Motor neuron (in vitro differentiated cells): ENCODE results near the gene PNMA8C. TPM values are rescaled to one million over a fixed set of nuclear protein-coding genes. Genes with fewer than 3 reads are reported as not detected.

Source experiments
- ATAC-seq, 8 experiments: fragments of 200-7000 bp; cut with Tn5 transposase; replicated peaks in 6 of 8; 2 replicates each; pipeline ENCODE4 v1.8.0; 2021; ENCODE audit warnings: mild to moderate bottlenecking in 8 of 8, moderate library complexity in 8 of 8
- H3K27ac ChIP-seq, 2 donors: fragments of 250-450 bp; sonication (Bioruptor Pico); 2 replicates each; pipeline ENCODE4 v1.9.0; 2021; ENCODE audit warnings: antibody characterized with exemption in 2 of 2, mild to moderate bottlenecking in 2 of 2, moderate library complexity in 1 of 2
- H3K4me1 ChIP-seq, 2 donors: fragments of 250-450 bp; sonication (Bioruptor Pico); replicated peaks in 1 of 2; 2 replicates each; pipeline ENCODE4 v1.6.1; 2021; ENCODE audit warnings: antibody characterized with exemption in 2 of 2, mild to moderate bottlenecking in 2 of 2, moderate library complexity in 1 of 2
- H3K4me3 ChIP-seq, 5 donors: fragments of 250-450 bp; sonication (Bioruptor Pico); 2 replicates each; pipeline ENCODE4 v1.9.0; 2021; ENCODE audit warnings: antibody characterized with exemption in 5 of 5, mild to moderate bottlenecking in 5 of 5, moderate library complexity in 4 of 5
- WGBS, 10 experiments: fragments of 450-650 bp; shearing (Covaris generic); methylation state at CpG; one replicate each; pipeline ENCODE4 v1.0.0; 2022; 5-methylcytosine and 5-hydroxymethylcytosine counted together
- in situ Hi-C, 9 experiments: fragments of 400-800 bp; cut with MboI; loops; one replicate each; pipeline ENCODE4 v1.15.0; 2021; ENCODE audit warnings: low sequenced_read_pairs in 9 of 9, low pct_unique_long_range_greater_than_20kb in 2 of 9; ENCODE audit not compliant: unreplicated experiment in 9 of 9
- total RNA-seq, 8 experiments: library from RNA; unstranded; fragments of 300-600 nt; gene quantifications; 2 replicates each; pipeline versions ENCODE4 v1.2.3 to v1.2.4, GENCODE V29; 2022

PNMA8C gene
- total RNA-seq, 8 experiments from 2014 or later: 0.31 to 38.1 (median 22.2) TPM; not detected in 1

DNA sequence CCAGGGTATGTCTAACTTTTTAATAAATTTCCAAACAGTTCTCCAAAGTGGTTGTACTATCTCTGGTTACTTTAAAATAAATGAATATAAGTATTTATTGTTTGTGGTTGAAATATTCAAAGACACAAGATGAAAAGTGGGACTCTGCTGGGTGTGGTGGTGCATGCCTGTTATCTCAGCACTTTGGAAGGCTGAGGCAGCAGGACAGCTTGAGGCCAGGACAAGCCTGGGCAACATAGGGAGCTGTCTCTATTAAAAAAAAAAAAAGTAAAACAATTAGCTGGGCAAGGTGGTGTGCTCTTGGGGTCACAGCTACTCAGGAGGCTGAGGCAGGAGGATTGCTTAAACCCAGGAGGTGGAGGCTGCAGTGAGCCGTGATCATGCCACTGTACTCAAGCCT, 32.2 kb upstream of the PNMA8C start:
- ATAC-seq: peak in 2 of 8 experiments; percentile 25 to 43
- H3K4me1 ChIP-seq: no peaks in the 10 kb centered on the region
- WGBS, 10 experiments: 80 to 100% (median 100%) methylated on average over 1 of the region's 1 CpG; no CpG with 5 or more reads in 5 of the 10 experiments
- no peak overlapping the region for H3K4me3 ChIP-seq
- H3K27ac ChIP-seq: no peak overlapping the region
- in situ Hi-C loops: no loop called here

DNA sequence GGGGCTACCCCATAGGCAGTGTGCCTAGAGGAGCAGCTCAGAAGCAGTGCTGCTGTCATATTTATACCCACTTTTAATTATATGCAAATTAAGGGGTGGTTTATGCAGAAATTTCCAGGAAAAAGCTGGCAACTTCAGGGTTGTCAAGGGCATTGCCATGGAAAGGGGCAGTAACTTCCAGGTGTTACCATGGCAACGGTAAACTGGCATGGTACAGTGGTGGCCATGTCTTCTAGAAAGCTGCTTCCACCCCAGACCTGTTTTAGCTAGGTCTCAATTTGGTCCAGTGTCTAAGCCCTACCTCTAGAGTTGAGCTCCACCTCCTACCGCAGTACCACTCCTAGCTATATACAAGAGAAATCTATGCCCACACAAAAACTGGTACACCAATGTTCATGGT, 31.3 kb upstream of the PNMA8C start:
- Histone ChIP-seq H3K4me1 (no peaks in the 10 kb centered on the region), H3K4me3 (no peak overlapping the region), H3K27ac (no peak overlapping the region)
- in situ Hi-C loops: no loop called here
- WGBS, 10 experiments: 0 to 100% (median 73%) methylated on average over 1 to 2 of the region's 2 CpGs; no CpG with 5 or more reads in 4 of the 10 experiments
- peak in 3 of 8 experiments; percentile 28 to 55 (median 31) for ATAC-seq

DNA sequence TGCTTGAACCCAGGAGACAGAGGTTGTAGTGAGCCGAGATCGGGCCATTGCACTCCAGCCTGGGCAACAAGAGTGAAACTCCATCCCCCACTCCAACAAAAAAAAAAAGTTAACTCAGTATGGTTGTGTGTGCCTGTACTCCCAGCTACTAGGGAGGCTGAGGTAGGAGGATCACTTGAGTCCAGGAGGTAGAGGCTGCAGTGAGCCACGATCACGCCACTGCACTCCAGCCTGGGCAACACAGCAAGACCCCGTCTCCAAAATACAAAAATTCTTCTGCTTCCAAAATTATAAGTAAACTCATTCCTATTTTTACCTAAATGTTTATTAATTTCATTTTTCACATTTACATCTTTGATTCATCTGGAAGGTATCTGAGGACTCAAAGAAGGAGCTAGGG, 28.2 kb upstream of the PNMA8C start:
- Histone ChIP-seq H3K4me3 (no peak overlapping the region), H3K27ac (no peak overlapping the region), H3K4me1 (no peaks in the 10 kb centered on the region)
- 69 to 100% (median 83%) methylated on average over 2 to 4 of the region's 5 CpGs; no CpG with 5 or more reads in 6 of the 10 experiments for WGBS, 10 experiments
- in situ Hi-C loops: no loop called here
- no peak for ATAC-seq

DNA sequence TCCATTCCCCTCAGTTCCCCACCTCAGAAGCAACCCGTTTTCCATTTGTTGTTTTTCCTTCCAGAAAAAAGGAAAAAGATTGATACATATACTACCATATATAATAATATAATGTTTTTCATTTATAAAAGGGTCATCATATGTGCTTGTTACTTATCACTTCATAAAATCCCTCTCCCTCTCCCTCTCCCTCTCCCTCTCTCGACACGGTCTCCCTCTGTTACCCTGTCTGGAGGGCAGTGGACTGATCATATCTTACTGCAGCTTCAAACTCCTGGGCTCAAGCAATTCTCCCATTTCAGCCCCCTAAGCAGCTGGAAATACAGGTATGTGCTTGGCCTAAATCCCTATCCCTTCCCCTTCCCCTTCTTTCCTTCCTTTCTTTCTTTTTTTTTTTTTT, 25.5 kb upstream of the PNMA8C start:
- ATAC-seq: no peak
- in situ Hi-C loops: no loop called here
- WGBS, 10 experiments: 40 to 80% (median 57%) methylated on average over 1 to 3 of the region's 3 CpGs; no CpG with 5 or more reads in 3 of the 10 experiments
- Histone ChIP-seq H3K4me3 (no peak overlapping the region), H3K4me1 (peaks cover 0 to 4% of the 10 kb centered on the region in 2 donors), H3K27ac (no peak overlapping the region)

DNA sequence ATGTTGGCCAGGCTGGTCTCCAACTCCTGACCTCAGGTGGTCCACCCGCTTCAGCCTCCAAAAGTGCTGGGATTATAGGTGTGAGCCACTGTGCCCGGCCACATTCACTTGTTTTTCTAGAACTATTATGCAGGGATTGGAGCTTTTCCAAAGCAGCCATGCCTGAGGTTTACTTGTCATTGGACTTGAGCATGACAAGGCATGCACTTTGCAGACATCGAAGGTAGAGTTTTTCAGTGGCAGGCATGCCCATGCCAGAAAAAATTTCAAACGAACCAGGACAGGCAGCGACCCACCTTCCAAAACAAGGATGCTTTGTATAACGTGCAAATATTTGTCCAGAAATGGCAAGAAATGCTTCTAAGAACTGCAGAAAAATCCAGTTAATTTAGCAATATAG, 24.9 kb upstream of the PNMA8C start:
- WGBS, 10 experiments: 53 to 94% (median 89%) methylated on average over 2 to 6 of the region's 6 CpGs; no CpG with 5 or more reads in 1 of the 10 experiments

DNA sequence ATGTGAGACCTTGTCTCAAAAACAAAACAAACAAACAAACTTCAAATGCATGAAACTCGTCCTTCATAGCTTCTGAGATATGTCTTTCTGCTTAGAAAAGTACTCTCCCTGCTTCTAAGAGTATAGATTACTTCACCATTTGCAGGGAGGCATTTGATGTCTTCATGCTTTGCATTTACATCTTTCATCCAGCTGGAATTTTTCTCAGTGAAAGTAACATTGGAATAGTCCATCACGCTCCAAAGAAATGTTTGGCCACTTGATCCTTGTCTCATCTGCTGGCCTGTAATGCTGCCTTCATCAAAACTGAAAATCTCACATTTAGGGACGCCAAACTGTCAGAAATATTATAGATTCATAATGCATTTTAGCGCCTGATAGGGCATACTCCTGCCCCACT, 23.4 kb upstream of the PNMA8C start:
- H3K27ac ChIP-seq: no peak overlapping the region
- H3K4me1 ChIP-seq: peaks cover 0 to 4% of the 10 kb centered on the region in 2 donors
- no peak overlapping the region for H3K4me3 ChIP-seq
- WGBS, 10 experiments: 5 to 70% (median 45%) methylated on average over 1 to 4 of the region's 4 CpGs
- in situ Hi-C loops: no loop called here
- peak in 1 of 8 experiments; percentile 17 for ATAC-seq

More for the DNA sequence above, 24.9 kb upstream of the PNMA8C start:
- ATAC-seq: no peak
- in situ Hi-C loops: no loop called here
- Histone ChIP-seq H3K4me1 (peaks cover 0 to 4% of the 10 kb centered on the region in 2 donors), H3K4me3 (no peak overlapping the region), H3K27ac (no peak overlapping the region)

DNA sequence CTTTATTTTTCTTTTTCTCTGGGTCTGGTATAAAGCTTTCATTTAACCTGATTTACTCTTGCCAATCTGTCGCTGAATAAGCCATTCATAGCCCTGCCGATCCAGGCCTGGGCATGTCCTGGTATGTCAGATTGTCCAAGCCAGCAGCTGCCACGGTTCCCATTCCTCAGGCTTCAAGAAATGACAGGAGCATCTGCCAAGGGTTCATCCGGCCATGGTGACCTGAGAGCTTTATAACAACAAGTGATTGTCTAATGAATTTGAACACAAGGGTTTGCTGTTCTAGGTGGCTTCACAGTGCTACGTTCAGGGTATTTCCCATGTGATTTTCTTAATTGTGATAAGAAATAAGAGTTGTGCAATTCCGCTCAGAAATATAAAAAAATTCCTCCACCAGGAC, 22.6 kb upstream of the PNMA8C start:
- H3K4me1 ChIP-seq: peaks cover 0 to 4% of the 10 kb centered on the region in 2 donors
- H3K27ac ChIP-seq: peak overlapping the region in 1 of 2 donors; percentile 30
- no peak overlapping the region for H3K4me3 ChIP-seq
- no peak for ATAC-seq
- WGBS, 10 experiments: 63 to 85% (median 77%) methylated on average over 2 to 6 of the region's 6 CpGs
- in situ Hi-C loops: no loop called here

DNA sequence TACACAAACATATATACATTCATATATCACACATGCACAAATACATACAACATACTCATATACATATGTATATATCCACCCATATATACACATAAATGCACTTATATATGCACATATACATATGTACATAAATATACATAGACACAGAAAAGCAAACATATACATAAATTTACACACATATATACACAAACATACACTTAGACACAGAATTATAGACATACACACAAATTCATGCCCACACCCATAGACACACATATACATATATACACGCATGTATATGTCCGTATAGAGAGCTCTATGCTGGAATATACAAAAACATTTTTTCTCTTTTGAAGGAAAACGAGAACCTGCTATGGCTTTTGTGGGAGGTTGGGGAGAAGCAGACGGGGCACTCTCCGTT, 22.0 kb upstream of the PNMA8C start:
- H3K4me3 ChIP-seq: no peak overlapping the region
- no peak overlapping the region for H3K27ac ChIP-seq
- ATAC-seq: peak in 1 of 8 experiments; percentile 94

DNA sequence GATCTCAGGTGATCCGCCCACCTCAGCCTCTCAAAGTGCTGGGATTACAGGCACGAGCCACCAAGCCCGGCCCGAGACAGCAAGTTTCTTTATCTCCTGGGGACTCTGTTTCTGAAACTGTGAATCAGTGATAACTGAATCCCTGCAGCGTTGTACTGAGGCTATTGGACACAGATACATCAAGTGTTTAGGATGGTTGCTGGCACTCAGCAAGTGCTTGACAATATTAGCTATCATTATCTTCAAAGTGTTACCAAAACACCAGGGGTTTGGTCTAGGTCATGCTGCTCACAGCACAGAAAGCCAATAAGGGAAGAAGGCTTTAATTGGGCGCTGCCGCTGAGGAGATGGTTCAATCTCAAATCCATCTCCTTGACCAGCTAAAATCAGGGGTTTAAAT, 20.5 kb upstream of the PNMA8C start:
- Histone ChIP-seq H3K4me3 (no peak overlapping the region), H3K27ac (no peak overlapping the region), H3K4me1 (peaks cover 0 to 4% of the 10 kb centered on the region in 2 donors)
- in situ Hi-C loops: no loop called here
- ATAC-seq: no peak
- 0 to 100% (median 44%) methylated on average over 1 to 4 of the region's 7 CpGs; no CpG with 5 or more reads in 1 of the 10 experiments for WGBS, 10 experiments

More for the DNA sequence above, 22.0 kb upstream of the PNMA8C start:
- in situ Hi-C loops: no loop called here
- H3K4me1 ChIP-seq: peaks cover 0 to 4% of the 10 kb centered on the region in 2 donors
- WGBS, 10 experiments: 0 to 100% (median 73%) methylated on average over 2 to 5 of the region's 5 CpGs; no CpG with 5 or more reads in 2 of the 10 experiments

DNA sequence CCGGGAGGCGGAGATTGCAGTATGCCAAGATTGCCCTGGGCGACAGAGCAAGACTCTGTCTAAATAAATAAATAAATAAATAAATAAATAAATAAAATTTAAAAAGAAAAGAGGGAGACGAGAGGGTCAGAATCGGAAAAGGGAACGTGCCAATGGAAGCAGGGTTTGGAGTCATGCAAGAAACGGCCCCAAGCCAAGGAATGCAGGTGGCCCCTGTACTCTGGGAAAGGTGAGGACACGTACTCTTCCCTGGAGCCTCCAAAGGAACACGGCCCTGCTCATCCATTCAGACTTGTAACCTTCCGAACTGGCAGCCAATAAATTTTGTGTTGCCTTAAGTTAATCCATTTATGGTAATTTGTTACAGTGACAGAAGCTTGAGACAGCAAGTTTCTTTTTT, 19.9 kb upstream of the PNMA8C start:
- in situ Hi-C loops: no loop called here
- no peak overlapping the region for H3K4me3 ChIP-seq
- H3K4me1 ChIP-seq: peaks cover 0 to 4% of the 10 kb centered on the region in 2 donors
- 62 to 100% (median 89%) methylated on average over 1 to 10 of the region's 10 CpGs; no CpG with 5 or more reads in 1 of the 10 experiments for WGBS, 10 experiments
- ATAC-seq: no peak
- H3K27ac ChIP-seq: no peak overlapping the region

DNA sequence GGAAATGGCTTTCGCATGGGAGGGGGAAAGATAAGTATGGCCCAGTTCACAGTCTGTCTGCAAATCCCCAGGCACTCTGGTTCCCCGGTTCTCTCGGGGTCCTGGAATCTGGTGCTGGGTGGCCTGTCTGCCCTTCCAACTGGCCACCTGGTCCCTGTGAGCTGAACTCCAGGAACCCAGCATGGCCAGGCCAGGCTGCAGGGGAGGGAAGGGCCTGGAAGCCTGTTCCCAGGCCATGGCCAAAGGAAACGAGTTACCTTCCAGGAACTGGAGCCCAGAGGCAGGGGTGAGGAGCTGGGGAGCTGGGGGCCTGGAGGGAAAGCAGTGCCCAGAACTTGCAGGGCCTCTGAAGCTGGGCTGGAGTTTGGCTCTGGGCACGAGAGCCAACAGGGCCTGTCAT, 19.1 kb upstream of the PNMA8C start:
- peaks cover 0 to 4% of the 10 kb centered on the region in 2 donors for H3K4me1 ChIP-seq
- ATAC-seq: no peak
- H3K27ac ChIP-seq: no peak overlapping the region
- H3K4me3 ChIP-seq: no peak overlapping the region
- in situ Hi-C loops: no loop called here
- WGBS, 10 experiments: 31 to 100% (median 77%) methylated on average over 1 to 3 of the region's 5 CpGs; no CpG with 5 or more reads in 2 of the 10 experiments

DNA sequence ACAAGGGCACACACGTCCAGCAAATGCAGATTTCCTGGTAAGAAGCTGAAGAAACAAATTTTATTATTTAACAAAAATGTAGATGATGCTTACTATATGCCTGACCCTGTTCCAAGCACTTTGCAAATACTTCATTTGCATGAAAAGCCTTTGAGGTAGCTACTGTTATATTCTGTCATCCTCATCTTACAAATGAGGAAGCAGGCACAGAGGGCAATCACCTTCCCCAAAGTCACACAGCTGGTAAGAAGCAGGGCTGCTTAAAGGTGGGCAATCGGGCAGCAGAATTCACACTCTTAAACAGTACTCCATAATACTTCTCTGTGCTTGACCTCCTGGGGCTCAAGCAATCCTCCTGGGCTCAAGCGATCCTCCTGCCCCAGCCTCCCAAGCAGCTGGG, 18.3 kb upstream of the PNMA8C start:
- no peak for ATAC-seq
- peaks cover 0 to 4% of the 10 kb centered on the region in 2 donors for H3K4me1 ChIP-seq
- in situ Hi-C loops: no loop called here
- H3K27ac ChIP-seq: no peak overlapping the region
- WGBS, 10 experiments: 0 to 100% (median 40%) methylated on average over 1 to 2 of the region's 3 CpGs; no CpG with 5 or more reads in 5 of the 10 experiments
- H3K4me3 ChIP-seq: no peak overlapping the region

DNA sequence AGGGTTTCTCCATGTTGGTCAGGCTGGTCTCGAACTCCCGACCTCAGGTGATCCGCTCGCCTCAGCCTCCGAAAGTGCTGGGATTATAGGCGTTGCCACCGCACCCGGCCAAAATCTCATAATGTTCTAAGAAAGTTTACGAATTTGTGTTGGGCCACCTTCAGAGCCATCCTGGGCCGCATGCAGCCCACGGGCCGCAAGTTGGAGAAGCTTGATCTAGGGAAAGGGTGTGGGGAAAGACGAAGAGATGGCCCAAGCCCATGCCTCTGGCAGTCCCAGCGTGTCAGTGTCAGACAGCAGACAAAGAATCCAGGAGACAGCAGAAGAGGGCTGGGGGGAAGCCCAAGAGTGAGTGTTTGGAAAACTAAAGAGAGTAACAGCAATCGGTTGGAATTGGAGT, 17.3 kb upstream of the PNMA8C start:
- 0 to 100% (median 76%) methylated on average over 1 to 9 of the region's 15 CpGs; no CpG with 5 or more reads in 1 of the 10 experiments for WGBS, 10 experiments
- Histone ChIP-seq H3K4me1 (no peaks in the 10 kb centered on the region), H3K27ac (no peak overlapping the region), H3K4me3 (no peak overlapping the region)
- in situ Hi-C loops: no loop called here
- ATAC-seq: no peak

DNA sequence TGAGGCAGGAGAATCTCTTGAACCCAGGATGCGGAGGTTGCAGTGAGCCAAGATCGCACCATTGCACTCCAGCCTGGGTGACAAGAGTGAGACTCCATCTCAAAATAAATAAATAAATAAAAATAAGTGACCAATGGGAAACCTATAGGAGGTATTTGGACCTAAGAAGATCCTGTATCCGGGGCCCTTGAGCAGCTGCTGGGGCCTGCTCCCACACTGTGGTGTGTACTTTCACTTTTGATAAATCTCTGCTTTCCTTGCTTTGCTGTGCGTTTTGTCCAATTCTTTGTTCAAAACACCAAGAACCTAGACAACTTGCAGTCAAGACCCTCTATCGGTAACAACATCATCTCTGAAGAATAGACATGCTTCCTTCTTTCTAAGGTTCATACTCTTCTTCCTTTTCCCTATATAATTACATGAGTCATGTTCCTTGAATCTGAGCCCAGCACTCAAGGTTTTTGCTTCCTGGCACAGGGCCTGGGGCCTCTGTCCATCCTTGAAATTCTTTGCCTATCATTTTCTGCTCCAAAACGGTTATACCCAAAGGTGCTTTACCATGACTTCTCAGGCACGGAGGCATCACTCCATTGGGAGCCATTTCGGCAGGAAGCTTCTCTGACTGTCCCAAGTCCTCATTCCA, 14.2 kb upstream of the PNMA8C start:
- in situ Hi-C loops: no loop called here
- no peaks in the 10 kb centered on the region for H3K4me1 ChIP-seq
- H3K4me3 ChIP-seq: no peak overlapping the region
- 0 to 96% (median 76%) methylated on average over 1 to 8 of the region's 8 CpGs; no CpG with 5 or more reads in 1 of the 10 experiments for WGBS, 10 experiments
- peak in 2 of 8 experiments; percentile 37 to 45 for ATAC-seq
- H3K27ac ChIP-seq: no peak overlapping the region
